Smooth muscle cell (in vitro differentiated cells): ENCODE data around the gene CALCR. TPM values are rescaled to one million over a fixed set of nuclear protein-coding genes. Genes with fewer than 3 reads are reported as not detected.

ENCODE experiments used
- DNase-seq: peaks from one replicate; lab custom pipeline; 2025; ENCODE audit not compliant: unreplicated experiment; lab: John Stamatoyannopoulos, UW
- H2AFZ ChIP-seq: fragments of 200-600 bp; sonication (generic); 2 replicates; pipeline ENCODE4 v1.6.0; 2016; ENCODE audit warnings: antibody characterized with exemption, low read depth, mild to moderate bottlenecking
- H3F3A ChIP-seq: fragments of 200-600 bp; sonication (generic); 2 replicates; pipeline ENCODE4 v1.6.0; 2017; ENCODE audit warnings: antibody characterized with exemption, low read depth
- H3K27ac ChIP-seq: fragments of 200-600 bp; sonication (generic); 2 replicates; pipeline ENCODE4 v1.5.1; 2016; ENCODE audit warnings: low read depth, mild to moderate bottlenecking
- H3K27me3 ChIP-seq: fragments of 200-600 bp; sonication (generic); 2 replicates; pipeline ENCODE4 v1.6.1; 2016; ENCODE audit warnings: low read depth, mild to moderate bottlenecking
- H3K36me3 ChIP-seq: fragments of 200-600 bp; sonication (generic); 2 replicates; pipeline ENCODE4 v1.5.1; 2016; ENCODE audit warnings: low read depth
- H3K4me1 ChIP-seq: fragments of 200-600 bp; sonication (generic); 2 replicates; pipeline ENCODE4 v1.5.1; 2016; ENCODE audit warnings: low read depth
- H3K4me2 ChIP-seq: fragments of 200-600 bp; sonication (generic); 2 replicates; pipeline ENCODE4 v1.6.0; 2016; ENCODE audit warnings: mild to moderate bottlenecking
- H3K4me3 ChIP-seq: fragments of 200-600 bp; sonication (generic); 2 replicates; pipeline ENCODE4 v1.5.1; 2016; ENCODE audit warnings: mild to moderate bottlenecking
- H3K79me2 ChIP-seq: fragments of 200-600 bp; sonication (generic); 2 replicates; pipeline ENCODE4 v1.6.0; 2016; ENCODE audit warnings: low read depth, mild to moderate bottlenecking
- H3K9ac ChIP-seq: fragments of 200-600 bp; sonication (generic); 2 replicates; pipeline ENCODE4 v1.6.0; 2016; ENCODE audit warnings: low read depth
- H3K9me3 ChIP-seq: fragments of 200-600 bp; sonication (generic); replicated peaks from 2 replicates; pipeline ENCODE4 v1.5.1; 2016; ENCODE audit warnings: low read depth
- H4K20me1 ChIP-seq: fragments of 200-600 bp; sonication (generic); 2 replicates; pipeline ENCODE4 v1.6.0; 2016; ENCODE audit warnings: low read depth
- WGBS: methylation state at CpG from one replicate; pipeline ENCODE4 v1.1.7; 2016; ENCODE audit warnings: low lambda C conversion rate; 5-methylcytosine and 5-hydroxymethylcytosine counted together
- polyA plus RNA-seq: library from polyadenylated mRNA; unstranded; fragments of >200 nt; fragmentation: Nextera tagmentation; extraction: Ambion mirVana; gene quantifications from 2 replicates; pipeline ENCODE4 v1.2.1, GENCODE V29; 2016
- total RNA-seq: library from RNA; depleted of rRNA; stranded (reverse); fragments of >200 nt; gene quantifications from 2 replicates; pipeline ENCODE4 v1.2.3, GENCODE V29; 2014
- TF ChIP-seq, protein P1 (sequence below): fragments of 200-600 bp; sonication (generic); IDR thresholded peaks from 2 replicates; pipeline ENCODE4 v1.5.1; 2017; ENCODE audit warnings: borderline replicate concordance, mild to moderate bottlenecking, antibody characterized with exemption; ENCODE audit not compliant: insufficient read depth, poor library complexity, severe bottlenecking

Gene CALCR
- total and polyA plus RNA-seq, 2 experiments from 2014 or later: not detected

DNA sequence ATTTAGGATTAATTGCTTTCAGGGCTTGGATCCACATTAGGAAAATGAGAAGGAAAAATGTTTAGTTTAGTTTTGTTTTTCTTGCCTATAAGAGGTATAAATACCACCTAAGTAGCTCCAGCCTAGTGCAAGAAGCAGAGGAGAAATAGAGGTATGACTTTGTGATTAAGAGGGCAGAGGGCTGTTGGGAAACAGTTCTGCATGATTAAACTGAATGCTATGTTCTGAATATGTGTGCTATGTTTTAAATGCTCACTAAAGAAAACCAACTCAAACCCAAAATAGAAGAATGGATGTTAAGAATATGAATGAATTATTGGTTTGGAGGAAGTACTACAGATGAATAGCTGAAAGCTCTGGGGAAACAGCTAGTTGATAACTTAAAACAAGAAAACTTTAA lies 7.6 kb downstream of the CALCR start:
- Histone ChIP-seq H4K20me1 (no peaks in the 10 kb centered on the region), H3K27me3 (peaks cover 17% of the 10 kb centered on the region), H3K4me3 (no peak overlapping the region), H3K4me1 (no peaks in the 10 kb centered on the region), H3K79me2 (no peaks in the 10 kb centered on the region), H2AFZ (no peak overlapping the region), H3F3A (no peaks in the 10 kb centered on the region), H3K9ac (no peak overlapping the region), H3K36me3 (no peaks in the 10 kb centered on the region), H3K4me2 (no peak overlapping the region), H3K9me3 (no peaks in the 10 kb centered on the region), H3K27ac (no peak overlapping the region)
- TF ChIP-seq, protein P1, sequence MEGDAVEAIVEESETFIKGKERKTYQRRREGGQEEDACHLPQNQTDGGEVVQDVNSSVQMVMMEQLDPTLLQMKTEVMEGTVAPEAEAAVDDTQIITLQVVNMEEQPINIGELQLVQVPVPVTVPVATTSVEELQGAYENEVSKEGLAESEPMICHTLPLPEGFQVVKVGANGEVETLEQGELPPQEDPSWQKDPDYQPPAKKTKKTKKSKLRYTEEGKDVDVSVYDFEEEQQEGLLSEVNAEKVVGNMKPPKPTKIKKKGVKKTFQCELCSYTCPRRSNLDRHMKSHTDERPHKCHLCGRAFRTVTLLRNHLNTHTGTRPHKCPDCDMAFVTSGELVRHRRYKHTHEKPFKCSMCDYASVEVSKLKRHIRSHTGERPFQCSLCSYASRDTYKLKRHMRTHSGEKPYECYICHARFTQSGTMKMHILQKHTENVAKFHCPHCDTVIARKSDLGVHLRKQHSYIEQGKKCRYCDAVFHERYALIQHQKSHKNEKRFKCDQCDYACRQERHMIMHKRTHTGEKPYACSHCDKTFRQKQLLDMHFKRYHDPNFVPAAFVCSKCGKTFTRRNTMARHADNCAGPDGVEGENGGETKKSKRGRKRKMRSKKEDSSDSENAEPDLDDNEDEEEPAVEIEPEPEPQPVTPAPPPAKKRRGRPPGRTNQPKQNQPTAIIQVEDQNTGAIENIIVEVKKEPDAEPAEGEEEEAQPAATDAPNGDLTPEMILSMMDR: no peak
- no peak for DNase-seq

DNA sequence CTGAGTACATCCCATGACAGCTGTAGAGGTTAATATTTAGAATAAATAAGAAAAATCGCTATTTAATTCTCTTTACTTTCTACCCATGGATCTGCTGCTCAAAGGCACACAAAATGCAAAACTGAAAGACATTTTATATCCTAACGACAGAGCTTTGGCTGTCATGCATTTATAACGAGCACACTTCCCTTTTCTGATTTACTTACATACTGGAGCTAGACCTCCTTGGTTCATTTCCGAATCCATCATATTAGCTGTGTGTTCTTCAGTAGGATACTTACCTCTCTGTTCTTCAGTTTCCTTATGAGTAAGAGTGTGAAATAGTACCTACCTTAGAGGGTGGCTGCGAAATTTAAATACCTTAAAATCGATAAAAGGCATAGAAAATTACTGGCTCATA lies 10.9 kb downstream of the CALCR start:
- peaks cover 4% of the 10 kb centered on the region for H3K4me1 ChIP-seq
- DNase-seq: no peak
- no peaks in the 10 kb centered on the region for H3K27me3 ChIP-seq
- H4K20me1 ChIP-seq: no peaks in the 10 kb centered on the region
- no peak overlapping the region for H3K27ac ChIP-seq
- H3K36me3 ChIP-seq: no peaks in the 10 kb centered on the region
- H3K4me3 ChIP-seq: no peak overlapping the region
- H2AFZ ChIP-seq: no peak overlapping the region
- no peak overlapping the region for H3K9ac ChIP-seq
- 72% methylated on average over 6 of the region's 6 CpGs for WGBS
- no peaks in the 10 kb centered on the region for H3F3A ChIP-seq
- no peaks in the 10 kb centered on the region for H3K9me3 ChIP-seq
- TF ChIP-seq, protein P1: no peak
- H3K4me2 ChIP-seq: no peak overlapping the region
- H3K79me2 ChIP-seq: no peaks in the 10 kb centered on the region

DNA sequence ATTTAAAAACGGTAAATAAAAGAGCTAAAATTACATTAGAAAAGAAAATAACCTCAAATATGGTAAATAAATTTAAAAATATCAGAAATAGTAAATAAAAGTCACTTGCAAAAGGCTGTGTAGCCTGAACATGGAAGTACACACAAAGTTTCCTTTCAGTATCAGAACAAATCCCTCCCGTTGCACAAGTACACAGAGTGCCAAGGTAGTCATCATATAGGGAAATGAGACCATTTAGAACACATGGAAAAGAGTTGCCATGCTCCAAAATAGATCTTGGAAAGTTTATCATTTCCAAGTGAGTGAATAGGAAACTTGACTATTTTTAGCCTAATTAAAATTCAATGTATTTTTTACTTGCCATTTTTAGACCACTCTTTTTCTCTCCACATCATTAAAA lies 11.6 kb downstream of the CALCR start:
- Histone ChIP-seq H3K9ac (no peak overlapping the region), H3K36me3 (no peaks in the 10 kb centered on the region), H4K20me1 (no peaks in the 10 kb centered on the region), H3K4me3 (no peak overlapping the region), H3F3A (no peaks in the 10 kb centered on the region), H3K9me3 (no peaks in the 10 kb centered on the region), H3K4me1 (peaks cover 4% of the 10 kb centered on the region), H3K27ac (no peak overlapping the region), H3K4me2 (no peak overlapping the region), H3K79me2 (no peaks in the 10 kb centered on the region), H3K27me3 (no peaks in the 10 kb centered on the region), H2AFZ (no peak overlapping the region)
- TF ChIP-seq, protein P1: no peak
- DNase-seq: no peak
- WGBS: 88% methylated on average over 2 of the region's 2 CpGs

DNA sequence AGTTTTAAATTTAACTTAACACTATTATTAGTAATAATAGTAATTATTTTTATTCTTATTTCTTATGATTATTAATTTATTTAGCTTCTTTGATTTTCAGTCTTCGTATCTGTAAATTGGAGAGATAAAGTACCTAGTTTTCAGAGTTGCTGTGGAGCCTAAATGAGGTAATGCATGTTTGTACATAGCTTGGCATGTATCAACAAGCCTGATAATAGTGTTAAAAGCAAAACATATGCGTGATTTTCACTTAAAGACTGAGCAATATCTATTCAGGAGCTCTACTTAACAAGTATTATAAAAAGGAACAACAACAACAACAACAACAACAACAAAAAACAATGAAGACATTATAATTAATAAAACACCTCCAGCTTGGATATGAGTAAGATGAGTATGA lies 12.4 kb downstream of the CALCR start:
- H3K9ac ChIP-seq: no peak overlapping the region
- H3K79me2 ChIP-seq: no peaks in the 10 kb centered on the region
- no peak overlapping the region for H2AFZ ChIP-seq
- H3K27me3 ChIP-seq: no peaks in the 10 kb centered on the region
- no peaks in the 10 kb centered on the region for H4K20me1 ChIP-seq
- DNase-seq: no peak
- H3K4me3 ChIP-seq: no peak overlapping the region
- 75% methylated on average over 2 of the region's 2 CpGs for WGBS
- no peaks in the 10 kb centered on the region for H3K9me3 ChIP-seq
- TF ChIP-seq, protein P1: no peak
- H3K4me1 ChIP-seq: peaks cover 4% of the 10 kb centered on the region
- no peak overlapping the region for H3K27ac ChIP-seq
- no peak overlapping the region for H3K4me2 ChIP-seq
- H3K36me3 ChIP-seq: no peaks in the 10 kb centered on the region
- H3F3A ChIP-seq: no peaks in the 10 kb centered on the region
